ENCODE measurements around the gene IQSEC1. TPM values are rescaled to one million over a fixed set of nuclear protein-coding genes. Genes with fewer than 3 reads are reported as not detected.

IQSEC1 gene
- total and polyA plus RNA-seq, 10 of the 15 experiments (the other 5 are each of a cell fraction or from before 2014, with no cell fraction given): 0.92 to 55.2 (median 8.5) TPM

- TF ChIP-seq IRF3 (IDR thresholded peaks at IDR 0.05) (no peak), ZBTB4 (CRISPR knock-in tag; IDR thresholded peaks at IDR 0.05) (no peak), CBX3 (IDR thresholded peaks at IDR 0.05; ENCODE audit: borderline replicate concordance, low read depth) (no peak), BHLHE40 (IDR thresholded peaks at IDR 0.05; ENCODE audit: borderline replicate concordance in 1 of 2, low read depth in 2 of 2, low read length in 1 of 2) (peak in 1 of 2 experiments; percentile 27; a peak in 1 of 4 replicates), DPF2 (IDR thresholded peaks at IDR 0.05) (0 out of 2 replicates have a peak, but pooled peaks have one; percentile 15)
Measured at GRCh38 chr3:13013994-13014754, 59.1 kb downstream of the IQSEC1 start (continued).

- WGBS (ENCODE audit: insufficient coverage, insufficient replicate concordance, low lambda C conversion rate, missing lambda C conversion rate): 2% methylated on average over 3 of the region's 3 CpGs
- peak overlapping the region; percentile 93 for H3K4me2 ChIP-seq (ENCODE audit: control insufficient read depth, insufficient read depth)
- H3K79me2 ChIP-seq (ENCODE audit: control insufficient read depth, insufficient read depth, low read length): peaks cover 94% of the 10 kb centered on the region
- peak overlapping the region; percentile 70 for H3K4me3 ChIP-seq
- ChIA-PET CTCF (interaction anchor here (1.3 to 7.8 kb wide), 6 partner anchors 13 to 404 kb away, joined by 4 to 57 read pairs (median 22); no protein-coding TSS in a partner anchor), POLR2A (interaction anchor here (0.9 to 11.5 kb wide), 7 partner anchors 7 to 58 kb away, joined by 3 to 170 read pairs (median 25); no protein-coding TSS in a partner anchor), RAD21 (ENCODE audit: unreplicated experiment) (interaction anchor here (1.0 to 8.5 kb wide), 10 partner anchors 7 to 405 kb away, joined by 3 to 93 read pairs (median 28); no protein-coding TSS in a partner anchor), SMC1A (ENCODE audit: uncharacterized antibody, unreplicated experiment) (interaction anchor here (0.8 to 12.7 kb wide), 9 partner anchors 7 to 441 kb away, joined by 3 to 123 read pairs (median 14); no protein-coding TSS in a partner anchor)
- no TSS peak for BruUV-seq (replicated peaks)
- TF ChIP-seq SMAD1 (IDR thresholded peaks at IDR 0.05; ENCODE audit: low read depth, partially characterized antibody) (no peak), TBL1XR1 (IDR thresholded peaks at IDR 0.05; ENCODE audit: low read depth, low read length) (no peak), ZNF24 (IDR thresholded peaks at IDR 0.05) (peak; percentile 81), ELK1 (IDR thresholded peaks at IDR 0.05; ENCODE audit: low read depth, low read length) (no peak), PAX8 (IDR thresholded peaks at IDR 0.05) (no peak), EP300 (IDR thresholded peaks at IDR 0.05; ENCODE audit: borderline replicate concordance in 1 of 2, control insufficient read depth in 1 of 2, low read depth in 2 of 2, low read length in 2 of 2) (0 out of 4 replicates have a peak, but pooled peaks of 1 of the 2 experiments have one; percentile 24), RB1 (IDR thresholded peaks at IDR 0.05; ENCODE audit: borderline replicate concordance) (0 out of 2 replicates have a peak, but pooled peaks have one; percentile 9), TAF1 (IDR thresholded peaks at IDR 0.05; ENCODE audit: borderline replicate concordance, low read depth, low read length) (no peak)
- H4K20me1 ChIP-seq (ENCODE audit: control insufficient read depth, insufficient read depth): no peaks in the 10 kb centered on the region
- H2AFZ ChIP-seq (ENCODE audit: control insufficient read depth, low read depth, low read length): no peak overlapping the region
- H3K4me1 ChIP-seq (ENCODE audit: control insufficient read depth, insufficient read depth, low read length): peaks cover 96% of the 10 kb centered on the region
- in situ Hi-C loops (cut with MboI) (no loop called here), intact Hi-C loops (cut with micrococcal nuclease; ENCODE audit: unreplicated experiment) (loop anchor here (1.0 to 10.0 kb wide), 4 partner anchors 19 to 441 kb away; no protein-coding TSS in a partner anchor)
- peaks cover 0 to 2% of the 10 kb centered on the region in 2 experiments; a peak in 1 of 4 replicates for H3K36me3 ChIP-seq (ENCODE audit: control insufficient read depth in 2 of 2, insufficient read depth in 2 of 2, low read length in 1 of 2)
- peak overlapping the region; percentile 93 for H3K9ac ChIP-seq (ENCODE audit: control insufficient read depth, insufficient read depth, low read length)
- FAIRE-seq (no peak), DNase-seq (ENCODE audit: low read depth, low spot score) (no peak), ATAC-seq (no peak)
- H3K27me3 ChIP-seq (replicated peaks in 1 of 2; ENCODE audit: control insufficient read depth in 2 of 2, insufficient read depth in 2 of 2, low read length in 1 of 2): no peaks in the 10 kb centered on the region
- peak overlapping the region; percentile 99 for H3K27ac ChIP-seq (ENCODE audit: control insufficient read depth, insufficient read depth)
- H3K9me3 ChIP-seq (replicated peaks; ENCODE audit: control insufficient read depth, insufficient read depth, low read length): no peaks in the 10 kb centered on the region
Measured at GRCh38 chr3:13013566-13013965, 59.7 kb downstream of the IQSEC1 start.

Measured in GM12878 (cell line).